Kidney (tissue), 14 donors: Measurements from ENCODE around the gene VGLL4. TPM values are rescaled to one million over a fixed set of nuclear protein-coding genes. Genes with fewer than 3 reads are reported as not detected.

Source experiments
- DNase-seq, 5 donors: peaks; one replicate each; pipeline ENCODE4 v3.0.0-alpha.2; 2013 to 2020
- FAIRE-seq: peaks from 2 replicates; lab custom pipeline; 2012; peaks lifted over from hg19 to GRCh38; lab: Jason Lieb, UNC
- H3K27ac ChIP-seq, 2 donors: one replicate each; pipeline ENCODE4 v1.7.0; 2013; ENCODE audit warnings: low read depth in 2 of 2, low read length in 2 of 2, inconsistent platforms in 1 of 2
- H3K27me3 ChIP-seq: one replicate; pipeline ENCODE4 v1.7.1; 2013; ENCODE audit warnings: low read length, inconsistent platforms; ENCODE audit not compliant: control insufficient read depth, insufficient read depth
- H3K36me3 ChIP-seq, 3 donors: one replicate each; pipeline versions ENCODE4 v1.7.0 to v1.7.1; 2013; ENCODE audit warnings: low read length in 3 of 3, control low read depth in 1 of 3, inconsistent platforms in 1 of 3; ENCODE audit not compliant: insufficient read depth in 3 of 3, control insufficient read depth in 2 of 3
- H3K4me1 ChIP-seq, 3 donors: one replicate each; pipeline versions ENCODE4 v1.7.0 to v1.7.1; 2013; ENCODE audit warnings: low read length in 3 of 3, inconsistent platforms in 1 of 3, low read depth in 1 of 3; ENCODE audit not compliant: control insufficient read depth in 2 of 3, insufficient read depth in 2 of 3
- H3K4me3 ChIP-seq, 3 donors: one replicate each; pipeline versions ENCODE4 v1.7.0 to v1.8.1; 2013; ENCODE audit warnings: low read length in 3 of 3, control low read depth in 1 of 3, inconsistent platforms in 1 of 3
- H3K9ac ChIP-seq, 3 donors: one replicate each; pipeline versions ENCODE4 v1.7.0 to v1.7.1; 2013; ENCODE audit warnings: low read length in 3 of 3, control low read depth in 1 of 3, inconsistent platforms in 1 of 3
- H3K9me3 ChIP-seq, 3 donors: one replicate each; pipeline versions ENCODE4 v1.7.0 to v1.7.1; 2013; ENCODE audit warnings: low read length in 3 of 3, control low read depth in 1 of 3, inconsistent platforms in 1 of 3; ENCODE audit not compliant: control insufficient read depth in 2 of 3, insufficient read depth in 1 of 3
- CTCF ChIP-seq: IDR thresholded peaks from 3 replicates; pipeline ENCODE4 v1.5.1; 2012; ENCODE audit warnings: mild to moderate bottlenecking, moderate library complexity, borderline replicate concordance; ENCODE audit not compliant: insufficient read depth; ENCODE audit errors: extremely low read depth
- intact Hi-C: fragments of 100-400 bp; cut with DNase I; formaldehyde crosslinking; loops from one replicate; pipeline ENCODE4 v1.11.1; 2022
- polyA plus RNA-seq: library from polyadenylated mRNA; stranded (reverse); fragments of 350-450 nt; fragmentation: Illumina TruSeq; extraction: RNeasy Lipid Tissue Mini Kit (QIAGEN cat#74804); gene quantifications from one replicate; pipeline ENCODE4 v1.2.3, GENCODE V29; 2014; ENCODE audit warnings: low read depth, low replicate concordance; ENCODE audit not compliant: insufficient read depth
- total RNA-seq: library from RNA; stranded (reverse); fragmentation: NEBNext Ultra II Directional; extraction: Animal tissue kit (Norgen Biotek cat#: 25700); gene quantifications from one replicate; pipeline ENCODE4 v1.2.1, GENCODE V29; 2021
- donor health status: control.
- donor health status: control.
- donor health status: control.
- donor health status: control.
- donor health status: control.
- donor health status: DM: yes; HTN: yes; CAD: no.
- donor health status: Normal renal cell carcinoma (clear cell type).

The VGLL4 gene
- total and polyA plus RNA-seq, 2 donors from 2014 or later = 41.4 to 78.5 TPM

GRCh38 chr3:11562277-11562881 is 81.3 kb downstream of the VGLL4 start:
- Histone ChIP-seq H3K4me3 (no peak overlapping the region), H3K9me3 (no peaks in the 10 kb centered on the region), H3K27ac (no peak overlapping the region), H3K36me3 (peaks cover 0 to 33% (median 11%) of the 10 kb centered on the region in 3 donors), H3K4me1 (peaks cover 0 to 15% (median 7%) of the 10 kb centered on the region in 3 donors), H3K27me3 (no peaks in the 10 kb centered on the region), H3K9ac (no peak overlapping the region)
- TF ChIP-seq CTCF = no peak
- FAIRE-seq (no peak), DNase-seq (peak in 1 of 5 donors; percentile 72)
- intact Hi-C loops = no loop called here

- Histone ChIP-seq H3K4me3 (no peak overlapping the region), H3K9me3 (no peaks in the 10 kb centered on the region), H3K4me1 (peaks cover 0 to 22% (median 7%) of the 10 kb centered on the region in 3 donors), H3K9ac (no peak overlapping the region), H3K27ac (no peak overlapping the region), H3K36me3 (peaks cover 0 to 33% (median 8%) of the 10 kb centered on the region in 3 donors), H3K27me3 (no peaks in the 10 kb centered on the region)
- FAIRE-seq = no peak
- peak in 1 of 5 donors; percentile 48 for DNase-seq
- intact Hi-C loops = no loop called here
- TF ChIP-seq CTCF = no peak
Measured at GRCh38 chr3:11560746-11561145, 83.0 kb downstream of the VGLL4 start.

- peaks cover 0 to 28% (median 6%) of the 10 kb centered on the region in 3 donors for H3K36me3 ChIP-seq
- no peak for FAIRE-seq
Measured at GRCh38 chr3:11559816-11560633, 83.7 kb downstream of the VGLL4 start.

More at GRCh38 chr3:11559816-11560633, 83.7 kb downstream of the VGLL4 start:
- Histone ChIP-seq H3K27me3 (no peaks in the 10 kb centered on the region), H3K9ac (no peak overlapping the region), H3K27ac (no peak overlapping the region), H3K4me1 (peaks cover 0 to 25% (median 7%) of the 10 kb centered on the region in 3 donors), H3K4me3 (no peak overlapping the region), H3K9me3 (no peaks in the 10 kb centered on the region)
- intact Hi-C loops = no loop called here
- peak in 1 of 5 donors; percentile 63 for DNase-seq
- no peak for TF ChIP-seq CTCF
